K562 (cell line): ENCODE results near the gene TADA1. TPM values are rescaled to one million over a fixed set of nuclear protein-coding genes. Genes with fewer than 3 reads are reported as not detected.

Experiments
- ATAC-seq: fragments of 200-7000 bp; cut with Tn5 transposase; 3 replicates; pipeline ENCODE4 v1.9.1; 2020; ENCODE audit warnings: moderate library complexity
- BruUV-seq: library from RNA; stranded (reverse); fragments of 400-500 nt; replicated peaks from 2 replicates; lab custom pipeline; 2021; lab: Mats Ljungman, UMichigan
- CTCF ChIA-PET: fragments of 300-600 bp; formaldehyde crosslinking; extraction: SDS; loops from one replicate; lab custom pipeline; 2021; ENCODE audit warnings: low intra/inter-chr PET ratio; lab: Yijun Ruan, JAX
- POLR2A ChIA-PET: fragments of 300-600, 350-650 bp; sonication (Branson Sonifier 250); formaldehyde crosslinking; extraction: SDS; loops from one replicate; lab custom pipeline; 2021; ENCODE audit warnings: antibody characterized with exemption, inconsistent platforms; lab: Yijun Ruan, JAX
- DNase-seq, 4 experiments: peaks; one replicate each; pipeline versions ENCODE4 v3.0.0 to v3.0.0-alpha.2; 2011 to 2018; ENCODE audit warnings: low spot score in 3 of 4, mixed read lengths in 3 of 4; ENCODE audit errors: extremely low read depth in 1 of 4
- FAIRE-seq: peaks from 2 replicates; lab custom pipeline; 2011; peaks lifted over from hg19 to GRCh38; lab: Jason Lieb, UNC
- H2AFZ ChIP-seq: 2 replicates; pipeline ENCODE4 v1.6.0; 2011; ENCODE audit warnings: low read depth, low read length, control low read depth, inconsistent platforms
- H3K27ac ChIP-seq: fragments of 200-600 bp; 3 replicates; pipeline ENCODE4 v1.8.0; 2011; ENCODE audit warnings: low read depth, mild to moderate bottlenecking, control low read depth, inconsistent platforms, low read length, moderate library complexity, mixed read lengths; ENCODE audit errors: extremely low read depth
- H3K27me3 ChIP-seq, 2 experiments: fragments of 300-600 bp in 1 of 2; 2 replicates in 1 of 2; 3 replicates in 1 of 2; pipeline versions ENCODE4 v1.6.0 to v1.8.0; 2011; ENCODE audit warnings: inconsistent platforms in 2 of 2, low read length in 2 of 2, mild to moderate bottlenecking in 1 of 2, mixed read lengths in 1 of 2, moderate library complexity in 1 of 2; ENCODE audit not compliant: control insufficient read depth in 2 of 2, insufficient read depth in 2 of 2
- H3K36me3 ChIP-seq: fragments of 300-600 bp; 3 replicates; pipeline ENCODE4 v1.8.0; 2011; ENCODE audit warnings: mild to moderate bottlenecking, low read length, inconsistent platforms; ENCODE audit not compliant: control insufficient read depth, insufficient read depth
- H3K4me1 ChIP-seq, 2 experiments: fragments of 200-600 bp in 1 of 2; replicated peaks in 1 of 2; 2 replicates in 1 of 2; 3 replicates in 1 of 2; pipeline versions ENCODE4 v1.5.1 to v1.8.0; 2011; ENCODE audit warnings: inconsistent platforms in 2 of 2, low read length in 2 of 2, mild to moderate bottlenecking in 1 of 2, mixed read lengths in 1 of 2, moderate library complexity in 1 of 2; ENCODE audit not compliant: control insufficient read depth in 2 of 2, insufficient read depth in 2 of 2
- H3K4me2 ChIP-seq: 2 replicates; pipeline ENCODE4 v1.6.1; 2011; ENCODE audit warnings: low read length, control low read depth, inconsistent platforms, mixed read lengths; ENCODE audit not compliant: insufficient read depth
- H3K4me3 ChIP-seq: fragments of 200-600 bp; sonication (generic), shearing (Covaris generic); 2 replicates; pipeline ENCODE4 v1.5.1; 2016; ENCODE audit warnings: control low read depth, inconsistent platforms
- H3K79me2 ChIP-seq: fragments of 200-600 bp; 3 replicates; pipeline ENCODE4 v1.8.0; 2011; ENCODE audit warnings: low read length, inconsistent platforms; ENCODE audit not compliant: control insufficient read depth, insufficient read depth
- H3K9ac ChIP-seq, 2 experiments: 2 replicates each; pipeline versions ENCODE4 v1.6.0 to v1.6.1; 2011; ENCODE audit warnings: low read depth in 2 of 2, low read length in 2 of 2, control low read depth in 1 of 2, inconsistent platforms in 1 of 2, mild to moderate bottlenecking in 1 of 2, mixed read lengths in 1 of 2; ENCODE audit not compliant: insufficient read depth in 1 of 2
- H3K9me1 ChIP-seq: one replicate; pipeline ENCODE4 v1.6.0; 2011; ENCODE audit warnings: inconsistent platforms, mild to moderate bottlenecking, low read length, moderate library complexity; ENCODE audit not compliant: control insufficient read depth, insufficient read depth
- H3K9me3 ChIP-seq: replicated peaks from 2 replicates; pipeline ENCODE4 v1.5.1; 2011; ENCODE audit warnings: low read depth, low read length, inconsistent platforms; ENCODE audit not compliant: control insufficient read depth, insufficient read depth
- H4K20me1 ChIP-seq: replicated peaks from 2 replicates; pipeline ENCODE4 v1.6.1; 2011; ENCODE audit warnings: low read length, inconsistent platforms, mixed read lengths; ENCODE audit not compliant: control insufficient read depth, insufficient read depth
- FOXP4 ChIP-seq: sonication (generic); formaldehyde crosslinking; IDR thresholded peaks from 2 replicates; pipeline ENCODE4 v1.8.0; 2022; ENCODE audit warnings: mild to moderate bottlenecking, missing genetic modification reagents, borderline replicate concordance
- MTA1 ChIP-seq: fragments of 450-650 bp; IDR thresholded peaks from 2 replicates; pipeline ENCODE4 v1.6.1; 2017; ENCODE audit warnings: borderline replicate concordance
- RBM25 ChIP-seq: fragments of 200-400 bp; formaldehyde crosslinking; IDR thresholded peaks from 2 replicates; pipeline ENCODE4 v1.6.1; 2018; ENCODE audit warnings: low read length, low read depth, moderate library complexity; ENCODE audit not compliant: severe bottlenecking
- RFX5 ChIP-seq: IDR thresholded peaks from 2 replicates; pipeline ENCODE4 v1.6.1; 2011; ENCODE audit warnings: low read depth, mild to moderate bottlenecking, improper control_type of control experiment, low read length
- ZFP36 ChIP-seq: fragments of 150-350 bp; IDR thresholded peaks from 2 replicates; pipeline ENCODE4 v1.6.1; 2018; ENCODE audit warnings: low read length, low read depth; ENCODE audit not compliant: partially characterized antibody
- WGBS: fragments of 100-300 bp; shearing (Covaris generic); methylation state at CpG from one replicate; pipeline ENCODE4 v1.1.6; 2016; ENCODE audit warnings: low coverage, mixed read lengths; ENCODE audit not compliant: insufficient coverage; ENCODE audit errors: missing lambda C conversion rate; 5-methylcytosine and 5-hydroxymethylcytosine counted together
- in situ Hi-C: fragments of 300-500 bp; cut with MboI; formaldehyde crosslinking; loops from 4 replicates; pipeline ENCODE4 v1.15.0; 2018; ENCODE audit warnings: inconsistent platforms, mixed read lengths
- intact Hi-C: fragments of 100-400 bp; cut with micrococcal nuclease; formaldehyde crosslinking; loops from 2 replicates; pipeline ENCODE4 v1.14.2; 2022
- polyA plus RNA-seq, 8 experiments: library from polyadenylated mRNA; depleted of rRNA in 4 of 8; stranded (reverse) in 5 of 8; unstranded in 3 of 8; fragments of >200 nt; fragmentation: Nextera tagmentation in 2 of 8; fragmentation: Illumina TruSeq in 1 of 8; extraction: Ambion mirVana in 2 of 8; extraction: Trizol in 1 of 8; gene quantifications; 2 replicates each; pipeline versions ENCODE4 v1.2.1 to v1.2.3, GENCODE V29; 2011 to 2014; ENCODE audit warnings: inconsistent platforms in 1 of 8, missing spikeins in 1 of 8
- total RNA-seq, 7 experiments: library from RNA; depleted of rRNA in 6 of 7; stranded (reverse); fragments of >200 nt in 6 of 7; fragmentation: Illumina TruSeq in 2 of 7; extraction: Trizol in 2 of 7; gene quantifications; 2 replicates each; pipeline versions ENCODE4 v1.2.1 to v1.2.3, GENCODE V29; 2011 to 2021; ENCODE audit warnings: low replicate concordance in 1 of 7

Gene TADA1
- total and polyA plus RNA-seq, 9 of the 15 experiments (the other 6 are each of a cell fraction or from before 2014, with no cell fraction given): 15.9 to 76.5 (median 28.7) TPM

DNA sequence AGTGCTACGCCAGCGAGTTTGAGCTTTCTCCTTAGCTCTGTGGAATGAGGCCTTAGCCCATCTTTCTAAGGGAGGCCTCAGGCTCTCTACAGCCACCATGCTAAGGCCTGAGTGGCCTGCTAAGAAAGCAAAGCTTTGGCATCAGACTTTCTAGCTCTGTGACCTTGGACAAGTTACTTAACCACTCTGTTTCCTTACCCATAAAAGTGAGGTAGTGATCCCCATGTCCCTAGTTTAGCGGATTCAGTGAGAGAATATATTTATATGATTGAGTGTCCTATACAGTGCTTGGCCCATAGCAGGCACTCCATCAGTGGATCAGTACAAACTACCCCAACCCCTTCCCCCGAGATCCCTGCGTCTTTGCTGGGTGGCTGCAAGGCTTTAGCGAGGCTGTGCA lies 32.7 kb downstream of the TADA1 start:
- peaks cover 20% of the 10 kb centered on the region; the same call in 1 of the 2 replicates for H4K20me1 ChIP-seq
- ChIA-PET POLR2A (interaction anchor here (0.6 to 0.8 kb wide), 2 partner anchors 33 to 143 kb away, joined by 3 to 4 read pairs; partner anchors contain the start of gene TADA1), CTCF (no interaction called here)
- no peaks in the 10 kb centered on the region for H3K9me1 ChIP-seq
- no peak for DNase-seq
- peak overlapping the region in 1 of 2 experiments; percentile 38; a peak in 1 of 4 replicates for H3K9ac ChIP-seq
- no peak overlapping the region for H3K4me2 ChIP-seq
- H2AFZ ChIP-seq: no peak overlapping the region
- no peaks in the 10 kb centered on the region for H3K9me3 ChIP-seq
- intact Hi-C loops (no loop called here), in situ Hi-C loops (no loop called here)
- ATAC-seq: no peak
- no peak overlapping the region for H3K27ac ChIP-seq
- 91% methylated on average over 6 of the region's 6 CpGs for WGBS
- no peak overlapping the region for H3K4me3 ChIP-seq
- H3K27me3 ChIP-seq: no peaks in the 10 kb centered on the region
- H3K4me1 ChIP-seq: peaks cover 20 to 21% of the 10 kb centered on the region in 2 experiments
- TF ChIP-seq RFX5: no peak
- TF ChIP-seq FOXP4 (CRISPR knock-in tag): no peak
- peak; percentile 15 for TF ChIP-seq ZFP36
- peak; percentile 59 for TF ChIP-seq RBM25
- TF ChIP-seq MTA1: no peak
- peaks cover 29% of the 10 kb centered on the region for H3K79me2 ChIP-seq
- H3K36me3 ChIP-seq: peaks cover 77% of the 10 kb centered on the region
- FAIRE-seq: no peak
- no TSS peak for BruUV-seq
